PFSK-1 (cell line): ENCODE measurements around the gene SEMA3B.

Experiments
- POLR2AphosphoS5 ChIP-seq: IDR thresholded peaks from 2 replicates; pipeline ENCODE4 v1.6.1; 2012; ENCODE audit warnings: low read depth, mild to moderate bottlenecking, control low read depth, low read length, moderate library complexity
- TAF1 ChIP-seq: IDR thresholded peaks from 2 replicates; pipeline ENCODE4 v1.6.1; 2012; ENCODE audit warnings: low read length, control low read depth, borderline replicate concordance; ENCODE audit not compliant: insufficient read depth

DNA sequence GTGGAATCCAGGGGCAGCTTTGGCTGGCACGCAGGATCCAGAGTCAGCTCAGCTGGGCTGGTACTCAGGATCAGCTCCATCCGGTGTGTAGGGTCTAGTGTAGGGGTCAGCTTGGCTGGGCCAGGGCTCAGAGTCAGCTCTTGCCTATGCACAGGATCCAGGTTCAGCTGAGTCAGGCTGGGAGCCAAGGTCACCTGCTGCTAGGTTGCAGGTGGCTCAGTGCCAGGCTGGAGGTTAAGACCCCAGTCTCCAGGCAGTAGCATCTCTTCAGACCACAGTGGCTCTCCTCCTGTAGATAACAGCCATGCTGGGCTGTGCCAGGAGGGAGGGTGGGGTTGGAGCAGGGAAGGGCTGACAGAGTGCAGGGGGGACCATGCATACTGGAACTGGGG is 28.4 kb downstream of the SEMA3B start:
- TF ChIP-seq POLR2AphosphoS5 (no peak), TAF1 (no peak)
